Measurements from ENCODE around the gene PPAT.

PPAT gene

DNA sequence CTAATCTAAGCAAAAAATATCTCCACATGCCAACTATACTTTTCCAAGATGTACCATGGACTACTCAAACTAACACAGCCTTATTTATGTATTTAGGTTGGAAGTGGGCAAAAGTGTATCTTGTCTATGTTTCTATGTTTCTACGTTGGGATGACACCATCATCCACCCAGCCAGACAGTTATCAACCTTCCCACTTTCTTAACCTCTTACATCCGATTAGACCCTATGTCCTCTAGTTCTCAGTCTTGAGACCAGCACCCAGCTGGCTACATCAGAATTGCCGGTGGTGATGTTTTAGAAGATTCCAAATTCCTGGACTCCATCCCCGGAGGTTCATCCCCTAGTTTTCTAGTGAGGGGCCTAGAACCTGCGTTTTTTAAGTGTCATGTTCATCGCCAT lies 47.1 kb downstream of the PPAT start:
- no peak for DNase-seq
- H3K4me1 Mint-ChIP-seq, result peaks cover 47% of the 10 kb centered on the region
- TF ChIP-seq, protein P1, sequence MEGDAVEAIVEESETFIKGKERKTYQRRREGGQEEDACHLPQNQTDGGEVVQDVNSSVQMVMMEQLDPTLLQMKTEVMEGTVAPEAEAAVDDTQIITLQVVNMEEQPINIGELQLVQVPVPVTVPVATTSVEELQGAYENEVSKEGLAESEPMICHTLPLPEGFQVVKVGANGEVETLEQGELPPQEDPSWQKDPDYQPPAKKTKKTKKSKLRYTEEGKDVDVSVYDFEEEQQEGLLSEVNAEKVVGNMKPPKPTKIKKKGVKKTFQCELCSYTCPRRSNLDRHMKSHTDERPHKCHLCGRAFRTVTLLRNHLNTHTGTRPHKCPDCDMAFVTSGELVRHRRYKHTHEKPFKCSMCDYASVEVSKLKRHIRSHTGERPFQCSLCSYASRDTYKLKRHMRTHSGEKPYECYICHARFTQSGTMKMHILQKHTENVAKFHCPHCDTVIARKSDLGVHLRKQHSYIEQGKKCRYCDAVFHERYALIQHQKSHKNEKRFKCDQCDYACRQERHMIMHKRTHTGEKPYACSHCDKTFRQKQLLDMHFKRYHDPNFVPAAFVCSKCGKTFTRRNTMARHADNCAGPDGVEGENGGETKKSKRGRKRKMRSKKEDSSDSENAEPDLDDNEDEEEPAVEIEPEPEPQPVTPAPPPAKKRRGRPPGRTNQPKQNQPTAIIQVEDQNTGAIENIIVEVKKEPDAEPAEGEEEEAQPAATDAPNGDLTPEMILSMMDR (IDR thresholded peaks at IDR 0.05), result no peak
- H3K36me3 Mint-ChIP-seq (ENCODE audit: low read depth), result peaks cover 21% of the 10 kb centered on the region
- H3K27ac Mint-ChIP-seq, result peak overlapping the region; percentile 64
- no peaks in the 10 kb centered on the region for H3K27me3 Mint-ChIP-seq (ENCODE audit: low read depth, poor library complexity)
- peak overlapping the region; percentile 92 for H3K4me3 Mint-ChIP-seq
- peaks cover 4% of the 10 kb centered on the region for H3K9me3 Mint-ChIP-seq

DNA sequence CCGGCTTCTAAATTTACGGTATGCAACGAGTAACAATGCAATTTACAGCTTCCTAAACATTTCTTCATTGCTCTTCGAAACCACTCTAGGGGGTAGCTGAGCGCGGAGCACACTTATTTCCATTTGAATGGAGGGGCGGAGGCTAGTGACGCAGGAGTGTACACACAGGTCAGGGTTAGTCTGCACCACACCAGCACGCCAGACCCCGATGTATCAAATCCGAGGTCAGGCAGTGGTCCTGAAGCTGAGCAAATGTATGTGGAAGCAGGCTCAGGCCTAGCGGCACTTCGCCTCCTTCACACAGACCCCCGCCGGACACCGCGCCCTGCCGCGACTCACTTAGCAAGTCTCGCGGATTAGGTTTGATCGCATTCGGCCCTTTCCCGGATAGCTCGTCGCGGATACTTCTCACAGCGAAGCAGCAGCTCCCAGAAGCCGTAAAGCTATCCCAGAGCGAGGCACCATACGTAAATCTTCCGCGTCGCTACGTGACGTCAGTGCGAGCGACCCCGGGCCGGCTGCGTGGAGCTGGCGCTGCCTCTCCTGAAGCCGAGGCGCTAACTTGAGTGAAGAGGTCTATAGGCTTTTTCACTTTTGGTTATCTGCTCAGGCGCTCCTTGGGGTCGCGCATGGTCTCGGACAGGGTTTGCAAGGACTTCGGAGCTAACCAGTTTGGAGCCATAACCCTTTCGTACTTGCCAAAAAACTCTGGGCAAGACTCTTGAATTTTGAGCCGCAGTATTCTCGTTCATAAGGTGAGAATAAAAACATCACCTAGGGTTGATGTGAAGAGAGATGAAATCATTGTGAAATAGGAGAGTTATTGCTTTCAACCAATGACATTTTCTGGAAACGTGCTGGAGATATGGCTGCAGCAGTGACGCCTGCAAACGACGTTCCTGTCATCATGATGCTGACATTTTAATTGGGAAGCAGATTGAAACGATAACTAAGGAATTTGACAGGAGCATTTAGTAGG lies 48.1 kb downstream of the PPAT start, which contains the start of gene AASDH:
Gene AASDH, minus strand, starts transcription at position 469 of the 979 bp plus-strand sequence. CDS start 3,192 bp downstream, outside the sequence.
- Mint-ChIP-seq H3K27ac (peak within 1 kb of the TSS; percentile 98), H3K4me1 (peaks cover 47% of the 10 kb centered on the region), H3K9me3 (peaks cover 4% of the 10 kb centered on the region), H3K27me3 (ENCODE audit: low read depth, poor library complexity) (no peaks in the 10 kb centered on the region), H3K4me3 (peak within 1 kb of the TSS; percentile 92), H3K36me3 (ENCODE audit: low read depth) (peaks cover 21% of the 10 kb centered on the region)
- TF ChIP-seq, protein P1 (IDR thresholded peaks at IDR 0.05), result no peak
- DNase-seq, result peak; percentile 97

DNA sequence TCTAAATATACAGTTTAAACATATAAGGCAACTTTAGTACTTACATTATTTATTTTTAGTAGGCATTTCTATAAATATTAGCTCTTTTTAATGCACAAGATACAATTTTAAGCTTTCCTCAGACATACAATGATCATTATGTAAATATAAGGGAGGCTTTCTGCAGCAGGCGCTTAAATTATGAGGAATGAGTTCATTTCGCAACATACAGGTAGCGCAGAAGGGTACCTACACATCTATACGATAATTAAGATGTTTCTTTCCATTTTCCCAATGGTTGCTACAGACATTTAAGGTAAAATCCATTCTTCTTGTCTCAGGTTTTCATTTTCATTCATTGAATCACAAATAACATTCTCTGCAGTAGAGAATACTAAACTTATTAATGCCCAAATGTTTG lies 49.3 kb downstream of the PPAT start:
- H3K9me3 Mint-ChIP-seq, result peaks cover 4% of the 10 kb centered on the region
- H3K4me3 Mint-ChIP-seq, result peak overlapping the region; percentile 92
- H3K27ac Mint-ChIP-seq, result no peak overlapping the region
- no peaks in the 10 kb centered on the region for H3K27me3 Mint-ChIP-seq (ENCODE audit: low read depth, poor library complexity)
- TF ChIP-seq, protein P1 (IDR thresholded peaks at IDR 0.05), result no peak
- peaks cover 47% of the 10 kb centered on the region for H3K4me1 Mint-ChIP-seq
- peaks cover 21% of the 10 kb centered on the region for H3K36me3 Mint-ChIP-seq (ENCODE audit: low read depth)
- DNase-seq, result no peak

DNA sequence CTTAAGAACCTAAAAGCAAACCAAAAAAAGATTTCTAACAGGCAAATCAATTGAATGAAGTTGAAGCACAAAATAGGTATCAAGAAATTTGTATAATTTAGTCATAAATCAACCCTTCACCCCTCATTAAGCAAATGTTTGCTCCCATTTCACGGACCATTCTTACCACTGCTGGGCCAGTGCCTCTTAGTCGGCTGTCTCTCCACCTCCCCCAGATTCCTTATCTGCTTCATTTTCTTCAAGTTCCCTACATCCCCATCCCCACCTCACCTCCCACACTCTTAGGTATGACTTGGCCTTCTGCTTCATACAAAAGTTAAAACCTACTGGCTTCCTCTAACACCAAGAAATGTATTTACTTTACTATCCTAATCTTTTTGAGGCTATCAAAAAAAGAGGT lies 60.0 kb downstream of the PPAT start:
- peaks cover 20% of the 10 kb centered on the region for H3K4me1 Mint-ChIP-seq
- TF ChIP-seq, protein P1 (IDR thresholded peaks at IDR 0.05), result no peak
- no peak for DNase-seq
- peaks cover 6% of the 10 kb centered on the region for H3K27me3 Mint-ChIP-seq (ENCODE audit: low read depth, poor library complexity)
- peaks cover 55% of the 10 kb centered on the region for H3K36me3 Mint-ChIP-seq (ENCODE audit: low read depth)
- H3K4me3 Mint-ChIP-seq, result no peak overlapping the region
- no peak overlapping the region for H3K27ac Mint-ChIP-seq
- peaks cover 5% of the 10 kb centered on the region for H3K9me3 Mint-ChIP-seq

DNA sequence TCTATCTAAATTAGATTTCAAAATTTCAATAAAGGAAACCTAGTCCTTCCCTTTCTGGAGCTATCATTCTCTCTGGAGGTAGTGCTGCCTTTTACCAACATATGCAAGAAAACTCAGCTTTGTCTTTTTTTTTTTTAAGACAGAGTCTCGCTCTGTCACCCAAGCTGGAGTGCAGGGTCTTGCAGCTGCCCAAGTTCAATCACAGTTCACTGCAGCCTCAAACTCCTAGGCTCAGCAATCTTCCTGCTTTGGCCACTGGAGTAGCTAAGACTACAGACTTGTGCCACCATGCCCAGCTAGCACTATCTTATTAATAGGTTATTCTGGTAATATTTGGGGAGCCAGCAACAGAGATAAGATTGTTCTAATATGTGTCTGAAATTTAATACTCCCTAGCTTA lies 60.5 kb downstream of the PPAT start:
- TF ChIP-seq, protein P1 (IDR thresholded peaks at IDR 0.05), result no peak
- peaks cover 7% of the 10 kb centered on the region for H3K9me3 Mint-ChIP-seq
- peaks cover 6% of the 10 kb centered on the region for H3K27me3 Mint-ChIP-seq (ENCODE audit: low read depth, poor library complexity)
- H3K27ac Mint-ChIP-seq, result no peak overlapping the region
- DNase-seq, result no peak
- H3K36me3 Mint-ChIP-seq (ENCODE audit: low read depth), result peaks cover 57% of the 10 kb centered on the region
- no peak overlapping the region for H3K4me3 Mint-ChIP-seq
- H3K4me1 Mint-ChIP-seq, result peaks cover 20% of the 10 kb centered on the region
